Peyer's patch (tissue), 4 donors: ENCODE results near the gene OMP. TPM values are rescaled to one million over a fixed set of nuclear protein-coding genes. Genes with fewer than 3 reads are reported as not detected.

Source experiments
- DNase-seq, 3 donors: peaks; one replicate each; pipeline ENCODE4 v3.0.0-alpha.2; 2017 to 2019
- H3K27ac ChIP-seq, 4 donors: fragments of 200-600 bp; sonication (generic); one replicate each; pipeline ENCODE4 v1.5.1; 2016 to 2019
- H3K27me3 ChIP-seq, 2 donors: fragments of 200-600 bp; sonication (generic); one replicate each; pipeline ENCODE4 v1.5.1; 2019
- H3K36me3 ChIP-seq, 3 donors: fragments of 200-600 bp; sonication (generic); one replicate each; pipeline ENCODE4 v1.5.1; 2016 to 2019
- H3K4me1 ChIP-seq, 4 donors: fragments of 200-600 bp; sonication (generic); one replicate each; pipeline ENCODE4 v1.5.1; 2016 to 2019
- H3K4me3 ChIP-seq, 4 donors: fragments of 200-600 bp; sonication (generic); 1 replicate in 3 of 4; 2 replicates in 1 of 4; pipeline ENCODE4 v1.5.1; 2016 to 2019; ENCODE audit warnings: mild to moderate bottlenecking in 1 of 4
- H3K9me3 ChIP-seq, 4 donors: fragments of 200-600 bp; sonication (generic); one replicate each; pipeline ENCODE4 v1.5.1; 2016 to 2019; ENCODE audit warnings: mild to moderate bottlenecking in 1 of 4
- POLR2A ChIP-seq, 2 donors: fragments of 450-650 bp; IDR thresholded peaks; one replicate each; pipeline ENCODE4 v1.5.1; 2017; ENCODE audit warnings: antibody characterized with exemption in 2 of 2, mild to moderate bottlenecking in 2 of 2, moderate library complexity in 2 of 2
- total RNA-seq, 4 donors: library from RNA; depleted of rRNA; stranded (reverse); fragments of >200 nt; gene quantifications; one replicate each; pipeline ENCODE4 v1.1.0, GENCODE V29; 2016
- TF ChIP-seq, protein P1 (sequence below), 6 experiments: fragments of 450-650 bp in 4 of 6; fragments of 200-600 bp in 2 of 6; sonication (generic) in 1 of 6; IDR thresholded peaks; one replicate each; pipeline ENCODE4 v1.5.1; 2017 to 2019; ENCODE audit warnings: antibody characterized with exemption in 6 of 6, mild to moderate bottlenecking in 3 of 6, moderate library complexity in 1 of 6

The OMP gene
- total RNA-seq, 4 donors from 2014 or later = 11.2 to 44.3 (median 21.3) TPM

DNA sequence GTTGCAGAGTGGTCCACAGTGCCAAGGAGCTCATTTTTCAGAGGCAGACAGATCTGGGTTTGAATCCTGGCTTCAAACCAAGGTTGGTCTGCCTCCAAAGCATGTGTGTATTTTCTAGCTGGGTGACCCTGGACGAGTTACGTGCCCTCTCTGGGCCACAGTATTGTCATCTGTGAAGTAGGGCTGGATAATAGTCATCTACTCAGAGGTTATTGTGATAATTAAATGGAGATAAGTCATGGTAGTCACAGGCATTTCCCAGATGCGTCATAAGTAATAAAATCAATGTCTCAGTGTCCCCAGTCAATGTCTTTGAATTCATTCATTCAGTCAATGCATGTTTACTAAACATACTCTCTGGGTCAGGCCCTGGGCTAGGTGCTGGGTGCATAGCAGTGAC, 8.6 kb downstream of the OMP start:
- Histone ChIP-seq H3K9me3 (no peaks in the 10 kb centered on the region), H3K36me3 (peaks cover 0 to 25% (median 0%) of the 10 kb centered on the region in 3 donors), H3K27ac (peak overlapping the region in 1 of 4 donors; percentile 78), H3K4me1 (peaks cover 0 to 67% (median 5%) of the 10 kb centered on the region in 4 donors), H3K4me3 (no peak overlapping the region), H3K27me3 (no peaks in the 10 kb centered on the region)
- no peak for TF ChIP-seq POLR2A (IDR thresholded peaks at IDR 0.05)
- TF ChIP-seq, protein P1, sequence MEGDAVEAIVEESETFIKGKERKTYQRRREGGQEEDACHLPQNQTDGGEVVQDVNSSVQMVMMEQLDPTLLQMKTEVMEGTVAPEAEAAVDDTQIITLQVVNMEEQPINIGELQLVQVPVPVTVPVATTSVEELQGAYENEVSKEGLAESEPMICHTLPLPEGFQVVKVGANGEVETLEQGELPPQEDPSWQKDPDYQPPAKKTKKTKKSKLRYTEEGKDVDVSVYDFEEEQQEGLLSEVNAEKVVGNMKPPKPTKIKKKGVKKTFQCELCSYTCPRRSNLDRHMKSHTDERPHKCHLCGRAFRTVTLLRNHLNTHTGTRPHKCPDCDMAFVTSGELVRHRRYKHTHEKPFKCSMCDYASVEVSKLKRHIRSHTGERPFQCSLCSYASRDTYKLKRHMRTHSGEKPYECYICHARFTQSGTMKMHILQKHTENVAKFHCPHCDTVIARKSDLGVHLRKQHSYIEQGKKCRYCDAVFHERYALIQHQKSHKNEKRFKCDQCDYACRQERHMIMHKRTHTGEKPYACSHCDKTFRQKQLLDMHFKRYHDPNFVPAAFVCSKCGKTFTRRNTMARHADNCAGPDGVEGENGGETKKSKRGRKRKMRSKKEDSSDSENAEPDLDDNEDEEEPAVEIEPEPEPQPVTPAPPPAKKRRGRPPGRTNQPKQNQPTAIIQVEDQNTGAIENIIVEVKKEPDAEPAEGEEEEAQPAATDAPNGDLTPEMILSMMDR (IDR thresholded peaks at IDR 0.05) = no peak
- DNase-seq = peak in 1 of 3 donors; percentile 74

DNA sequence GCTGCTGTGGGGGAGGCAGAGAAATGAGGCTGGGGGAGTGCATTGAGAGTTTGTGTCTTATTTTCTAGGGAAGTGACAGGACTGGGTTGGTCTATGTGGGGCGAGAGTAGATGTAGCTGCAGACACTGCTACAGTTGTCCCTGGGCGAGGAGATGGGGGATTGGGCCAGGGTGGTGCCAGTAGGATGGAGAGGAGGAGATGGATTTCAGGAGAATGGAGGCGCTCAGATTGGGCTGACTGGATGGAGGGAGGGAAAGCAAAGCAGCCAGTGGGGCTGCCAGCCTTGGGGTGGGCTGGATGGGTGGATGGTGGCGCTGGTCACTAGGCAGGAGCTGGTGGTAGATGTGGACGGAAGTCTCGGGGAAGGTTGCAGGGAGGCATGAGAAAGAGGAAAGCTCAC, 9.3 kb downstream of the OMP start:
- Histone ChIP-seq H3K27ac (peak overlapping the region in 1 of 4 donors; percentile 68), H3K9me3 (no peaks in the 10 kb centered on the region), H3K4me1 (peaks cover 0 to 60% (median 5%) of the 10 kb centered on the region in 4 donors), H3K4me3 (no peak overlapping the region), H3K27me3 (no peaks in the 10 kb centered on the region), H3K36me3 (peaks cover 0 to 29% (median 0%) of the 10 kb centered on the region in 3 donors)
- TF ChIP-seq, protein P1 (IDR thresholded peaks at IDR 0.05) = no peak
- no peak for TF ChIP-seq POLR2A (IDR thresholded peaks at IDR 0.05)
- no peak for DNase-seq

DNA sequence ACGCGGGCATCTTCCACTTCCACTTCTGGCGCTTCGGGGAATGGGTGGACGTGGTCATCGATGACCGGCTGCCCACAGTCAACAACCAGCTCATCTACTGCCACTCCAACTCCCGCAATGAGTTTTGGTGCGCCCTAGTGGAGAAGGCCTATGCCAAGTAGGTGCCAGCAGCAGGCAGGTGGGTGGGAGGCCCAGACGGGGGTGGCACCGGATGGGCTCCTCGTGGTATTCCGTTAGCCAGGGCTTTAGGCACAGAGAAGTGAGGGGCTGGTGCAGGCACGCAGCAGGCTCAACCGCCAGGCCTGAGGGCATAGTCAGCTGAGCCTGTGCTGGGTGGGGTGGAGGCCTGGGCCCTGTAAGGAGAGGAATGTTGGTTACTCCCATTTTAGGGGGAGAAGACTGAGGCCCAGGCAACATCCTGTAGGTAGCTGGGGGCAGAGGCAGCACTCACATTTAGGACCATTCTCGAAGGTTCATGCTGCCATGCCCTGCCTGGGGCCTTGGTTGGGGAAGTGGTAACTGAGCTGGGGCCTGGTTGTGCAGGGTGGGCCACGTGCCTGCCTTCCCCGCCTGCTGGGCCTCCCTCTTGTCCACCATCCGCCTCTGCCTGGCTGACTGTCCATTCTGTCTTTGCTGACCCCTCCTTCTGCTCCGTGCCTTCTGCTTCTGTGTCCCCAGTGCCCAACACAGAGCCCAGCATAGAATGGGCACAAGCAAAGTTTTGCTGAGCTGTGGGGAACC, 10.2 kb downstream of the OMP start:
- TF ChIP-seq, protein P1 (IDR thresholded peaks at IDR 0.05) = no peak
- no peak for TF ChIP-seq POLR2A (IDR thresholded peaks at IDR 0.05)
- Histone ChIP-seq H3K36me3 (peaks cover 0 to 34% (median 0%) of the 10 kb centered on the region in 3 donors), H3K4me3 (no peak overlapping the region), H3K27ac (peak overlapping the region in 1 of 4 donors; percentile 68), H3K4me1 (peaks cover 0 to 51% (median 3%) of the 10 kb centered on the region in 4 donors), H3K27me3 (no peaks in the 10 kb centered on the region), H3K9me3 (no peaks in the 10 kb centered on the region)
- DNase-seq = no peak

DNA sequence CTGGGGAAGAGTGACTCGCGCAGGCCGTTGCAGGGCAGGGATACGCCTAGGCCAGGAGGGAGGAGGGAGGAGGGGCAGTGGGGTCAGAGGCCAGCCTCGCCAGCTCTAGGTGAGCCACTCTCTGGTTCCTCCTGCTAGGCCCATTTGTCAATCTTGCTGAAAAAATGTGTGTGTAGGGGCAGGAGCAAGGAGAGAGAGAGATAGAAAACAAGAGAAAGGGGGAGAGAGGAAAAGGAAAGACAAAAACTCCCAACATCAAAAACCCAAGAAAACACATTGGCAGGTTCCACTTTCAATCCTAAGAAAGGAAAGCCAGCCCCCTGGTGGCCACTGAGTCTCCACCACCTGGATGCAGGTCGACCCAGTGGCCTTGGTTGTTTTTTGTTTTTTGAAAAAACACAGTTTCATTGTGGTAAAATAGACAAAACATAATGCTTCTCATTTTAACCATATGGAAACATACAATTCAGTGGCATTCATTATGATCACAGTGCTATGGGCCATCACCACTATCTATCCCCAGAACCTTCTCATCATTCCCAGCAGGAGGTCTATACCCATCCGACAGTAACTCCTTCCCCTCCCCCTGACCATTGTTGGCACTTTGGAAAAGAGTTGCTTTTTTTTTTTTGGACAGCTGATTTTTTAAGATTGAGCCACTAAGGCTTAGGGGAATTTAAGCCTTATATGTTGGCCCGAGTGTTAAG, 10.9 kb downstream of the OMP start:
- Histone ChIP-seq H3K4me1 (peaks cover 0 to 44% (median 3%) of the 10 kb centered on the region in 4 donors), H3K27me3 (no peaks in the 10 kb centered on the region), H3K27ac (peak overlapping the region in 1 of 4 donors; percentile 52), H3K36me3 (peaks cover 0 to 41% (median 0%) of the 10 kb centered on the region in 3 donors), H3K9me3 (no peaks in the 10 kb centered on the region), H3K4me3 (no peak overlapping the region)
- DNase-seq = peak in 2 of 3 donors; percentile 69
- TF ChIP-seq, protein P1 (IDR thresholded peaks at IDR 0.05) = peak in 4 of 6 experiments; percentile 29 to 47 (median 38)
- TF ChIP-seq POLR2A (IDR thresholded peaks at IDR 0.05) = no peak

DNA sequence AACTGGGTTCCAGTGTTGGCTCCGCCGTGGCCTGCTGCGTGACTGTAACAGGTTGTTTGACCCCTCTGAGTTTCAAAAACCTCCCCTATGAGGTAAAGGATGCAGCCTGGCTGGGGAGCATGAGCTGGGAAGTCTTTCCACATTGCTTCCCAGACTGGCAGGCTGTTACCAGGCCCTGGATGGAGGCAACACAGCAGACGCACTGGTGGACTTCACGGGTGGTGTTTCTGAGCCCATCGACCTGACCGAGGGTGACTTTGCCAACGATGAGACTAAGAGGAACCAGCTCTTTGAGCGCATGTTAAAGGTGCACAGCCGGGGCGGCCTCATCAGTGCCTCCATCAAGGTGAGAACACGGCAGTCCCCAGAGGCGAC, 11.4 kb downstream of the OMP start:
- Histone ChIP-seq H3K27ac (no peak overlapping the region), H3K27me3 (no peaks in the 10 kb centered on the region), H3K36me3 (peaks cover 0 to 46% (median 0%) of the 10 kb centered on the region in 3 donors), H3K4me1 (peaks cover 0 to 39% (median 3%) of the 10 kb centered on the region in 4 donors), H3K9me3 (no peaks in the 10 kb centered on the region), H3K4me3 (no peak overlapping the region)
- no peak for DNase-seq
- TF ChIP-seq, protein P1 (IDR thresholded peaks at IDR 0.05) = no peak
- TF ChIP-seq POLR2A (IDR thresholded peaks at IDR 0.05) = no peak
